Heart left ventricle (tissue), 13 donors: ENCODE results near the gene RAB3D.

Experiments used
- CTCF ChIP-seq, 12 donors: fragments of 200-600 bp; sonication (generic) in 4 of 12; IDR thresholded peaks; one replicate each; pipeline versions ENCODE4 v1.5.0 to v1.8.0; 2018 to 2022; ENCODE audit warnings: antibody characterized with exemption in 12 of 12, mild to moderate bottlenecking in 5 of 12
- POLR2A ChIP-seq, 2 donors: fragments of 450-650 bp; IDR thresholded peaks; one replicate each; pipeline ENCODE4 v1.6.1; 2017; ENCODE audit warnings: antibody characterized with exemption in 2 of 2, mild to moderate bottlenecking in 2 of 2, moderate library complexity in 2 of 2
- donor health status: ischemic (EF 13 %, LVEDD 7.1; RV severe dilation, severe dysfunction).
- donor health status: DM: no; HTN: yes; CAD: no.
- donor health status: DM: no; HTN: no; CAD: no.
- donor health status: ischemic (EF 25% LVEDD 6.9; RV normal size, moderate dysfunction).
- donor health status: ischemic (EF 25% LVEDD 5.7; RV mildly dilated, moderate dysfunction).
- donor health status: ischemic (EF 35%, LVEDD 5.7; RV mildly dilated, moderate dysfunction).
- donor health status: nonischemic (EF 11% LVEDD 7.7; RV severe dilation, severe dysfunction).
- donor health status: DM: yes; HTN: yes; CAD: no.
- donor health status: PGD.
- donor health status: ischemic (EF 29% LVEDD 5.4; RV normal size, mild dysfunction).
- donor health status: nonischemic (EF 23%, LVEDD 6.1; RV moderate dilation, normal function).

DNA sequence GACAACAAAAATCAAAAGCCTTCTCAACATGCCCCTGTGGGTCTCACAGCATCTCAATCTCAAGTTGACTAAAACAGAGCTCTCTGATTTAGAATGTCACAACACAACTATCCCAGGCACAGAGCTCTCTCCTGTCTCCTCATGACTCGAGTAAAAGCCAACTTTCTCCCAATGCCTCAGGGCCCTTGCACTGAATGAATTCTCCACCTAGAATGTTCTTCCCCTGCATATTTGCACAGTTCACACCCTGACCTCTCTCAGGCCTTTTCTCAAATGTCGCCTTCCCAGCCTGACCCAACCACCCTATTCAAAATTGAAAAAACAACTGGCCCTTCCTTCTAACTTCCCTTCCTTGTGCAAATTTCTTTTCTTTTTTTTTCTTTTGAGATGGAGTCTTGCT is 31.3 kb upstream of the RAB3D start:
- TF ChIP-seq CTCF (IDR thresholded peaks at IDR 0.05) (no peak), POLR2A (IDR thresholded peaks at IDR 0.05) (no peak)
